H1 (cell line): Measurements from ENCODE around the gene CALML5. TPM values are rescaled to one million over a fixed set of nuclear protein-coding genes. Genes with fewer than 3 reads are reported as not detected.
A peak's percentile ranks its signal among the peaks of the same experiment; 100 is the strongest.

Experiments used
- CTCF ChIA-PET: fragments of 300-600 bp; sonication (Branson Sonifier 250); formaldehyde crosslinking; loops from one replicate; lab custom pipeline; 2021; ENCODE audit not compliant: partially characterized antibody; lab: Charles Lee
- POLR2A ChIA-PET: fragments of 300-600 bp; sonication (Branson Sonifier 250); formaldehyde crosslinking; loops from one replicate; lab custom pipeline; 2021; ENCODE audit warnings: inconsistent platforms; ENCODE audit not compliant: partially characterized antibody; lab: Charles Lee
- DNase-seq, 2 experiments: peaks; one replicate each; pipeline versions ENCODE4 v3.0.0 to v3.0.0-alpha.2; 2010 to 2022; ENCODE audit warnings: low spot score in 2 of 2, low read depth in 1 of 2, mixed read lengths in 1 of 2
- FAIRE-seq: peaks from 2 replicates; lab custom pipeline; 2011; peaks lifted over from hg19 to GRCh38; lab: Jason Lieb, UNC
- H2AFZ ChIP-seq: 2 replicates; pipeline ENCODE4 v1.8.1; 2012; ENCODE audit warnings: low read length, inconsistent platforms
- H2AK5ac ChIP-seq: 2 replicates; pipeline ENCODE4 v1.6.1; 2013; ENCODE audit warnings: low read depth, low read length
- H2BK120ac ChIP-seq: replicated peaks from 2 replicates; pipeline ENCODE3; 2013; ENCODE audit warnings: low read depth, low read length, inconsistent platforms
- H2BK12ac ChIP-seq: 2 replicates; pipeline ENCODE4 v1.6.1; 2013; ENCODE audit warnings: low read depth, low read length
- H2BK15ac ChIP-seq: 2 replicates; pipeline ENCODE4 v1.6.1; 2013; ENCODE audit warnings: low read length
- H2BK20ac ChIP-seq: 2 replicates; pipeline ENCODE4 v1.6.1; 2013; ENCODE audit warnings: low read length
- H2BK5ac ChIP-seq: 2 replicates; pipeline ENCODE4 v1.6.1; 2013; ENCODE audit warnings: low read depth, low read length
- H3K14ac ChIP-seq: 2 replicates; pipeline ENCODE4 v1.6.1; 2013; ENCODE audit warnings: inconsistent platforms; ENCODE audit not compliant: insufficient read length
- H3K18ac ChIP-seq: 2 replicates; pipeline ENCODE4 v1.6.1; 2013; ENCODE audit warnings: low read length; ENCODE audit errors: extremely low read depth
- H3K23ac ChIP-seq: 2 replicates; pipeline ENCODE4 v1.6.1; 2013; ENCODE audit warnings: inconsistent platforms; ENCODE audit not compliant: insufficient read length
- H3K23me2 ChIP-seq: 2 replicates; pipeline ENCODE4 v1.6.1; 2013; ENCODE audit warnings: low read depth, low read length
- H3K27ac ChIP-seq: 2 replicates; pipeline ENCODE4 v1.6.1; 2011; ENCODE audit warnings: low read depth, low read length, inconsistent platforms
- H3K27me3 ChIP-seq, 4 experiments: replicated peaks in 1 of 4; 1 replicate in 1 of 4; 2 replicates in 3 of 4; pipeline versions ENCODE4 v1.6.1 to v1.8.1; 2011 to 2013; ENCODE audit warnings: low read length in 3 of 4, mild to moderate bottlenecking in 3 of 4, inconsistent platforms in 2 of 4, mixed read lengths in 2 of 4, moderate library complexity in 1 of 4; ENCODE audit not compliant: control insufficient read depth in 3 of 4, insufficient read depth in 3 of 4; ENCODE audit errors: extremely low read depth in 1 of 4
- H3K36me3 ChIP-seq, 4 experiments: 2 replicates each; pipeline versions ENCODE4 v1.6.1 to v1.8.1; 2011 to 2013; ENCODE audit warnings: mild to moderate bottlenecking in 4 of 4, low read length in 3 of 4, moderate library complexity in 2 of 4, control low read depth in 1 of 4, inconsistent platforms in 1 of 4; ENCODE audit not compliant: insufficient read depth in 4 of 4, control insufficient read depth in 2 of 4
- H3K4ac ChIP-seq: replicated peaks from 2 replicates; pipeline ENCODE3; 2013; ENCODE audit warnings: low read length, low read depth, mixed read lengths, inconsistent platforms; ENCODE audit not compliant: insufficient read length
- H3K4me1 ChIP-seq, 4 experiments: replicated peaks in 1 of 4; 1 replicate in 1 of 4; 2 replicates in 3 of 4; pipeline versions ENCODE4 v1.6.1 to v1.8.1; 2011 to 2013; ENCODE audit warnings: low read length in 3 of 4, inconsistent platforms in 2 of 4, mixed read lengths in 1 of 4; ENCODE audit not compliant: insufficient read depth in 4 of 4, control insufficient read depth in 3 of 4
- H3K4me2 ChIP-seq, 2 experiments: 2 replicates each; pipeline versions ENCODE4 v1.6.1 to v1.8.1; 2011 to 2013; ENCODE audit warnings: low read depth in 2 of 2, low read length in 2 of 2, control low read depth in 1 of 2, inconsistent platforms in 1 of 2, mild to moderate bottlenecking in 1 of 2; ENCODE audit not compliant: insufficient read depth in 1 of 2
- H3K4me3 ChIP-seq, 4 experiments: fragments of 200-600, 300-600 bp in 1 of 4; sonication (generic), shearing (Covaris generic), sonication (Bioruptor Twin) in 1 of 4; 2 replicates each; pipeline versions ENCODE4 v1.5.1 to v1.8.1; 2011 to 2016; ENCODE audit warnings: low read length in 4 of 4, low read depth in 3 of 4, control low read depth in 2 of 4, inconsistent platforms in 2 of 4, mild to moderate bottlenecking in 2 of 4, mixed read lengths in 1 of 4, moderate library complexity in 1 of 4; ENCODE audit not compliant: insufficient read depth in 2 of 4; ENCODE audit errors: extremely low read depth in 1 of 4
- H3K56ac ChIP-seq: replicated peaks from 2 replicates; pipeline ENCODE3; 2013; ENCODE audit warnings: low read depth, mild to moderate bottlenecking, mixed read lengths, low read length, inconsistent platforms; ENCODE audit not compliant: insufficient read length
- H3K79me1 ChIP-seq: 2 replicates; pipeline ENCODE4 v1.6.1; 2013; ENCODE audit warnings: low read depth, low read length, control low read depth
- H3K79me2 ChIP-seq, 2 experiments: 2 replicates each; pipeline versions ENCODE4 v1.6.1 to v1.8.1; 2012 to 2013; ENCODE audit warnings: low read length in 2 of 2, mild to moderate bottlenecking in 2 of 2, inconsistent platforms in 1 of 2; ENCODE audit not compliant: insufficient read depth in 2 of 2, control insufficient read depth in 1 of 2
- H3K9ac ChIP-seq, 4 experiments: replicated peaks in 1 of 4; 1 replicate in 1 of 4; 2 replicates in 3 of 4; pipeline versions ENCODE4 v1.6.1 to v1.8.1; 2011 to 2013; ENCODE audit warnings: low read depth in 3 of 4, low read length in 3 of 4, control low read depth in 2 of 4, mild to moderate bottlenecking in 2 of 4, moderate library complexity in 2 of 4, inconsistent platforms in 1 of 4; ENCODE audit errors: extremely low read depth in 1 of 4
- H3K9me3 ChIP-seq, 2 experiments: 2 replicates each; pipeline versions ENCODE4 v1.6.1 to v1.8.1; 2012 to 2013; ENCODE audit warnings: mild to moderate bottlenecking in 2 of 2, moderate library complexity in 2 of 2, control low read depth in 1 of 2, inconsistent platforms in 1 of 2, low read depth in 1 of 2, low read length in 1 of 2, mixed read lengths in 1 of 2; ENCODE audit not compliant: insufficient read depth in 2 of 2
- H4K20me1 ChIP-seq, 2 experiments: replicated peaks in 1 of 2; 2 replicates each; pipeline versions ENCODE3 to v1.8.1; 2011 to 2013; ENCODE audit warnings: inconsistent platforms in 2 of 2, low read length in 2 of 2, mild to moderate bottlenecking in 1 of 2; ENCODE audit not compliant: insufficient read depth in 2 of 2, control insufficient read depth in 1 of 2
- H4K5ac ChIP-seq: 2 replicates; pipeline ENCODE4 v1.6.1; 2013; ENCODE audit warnings: low read length, low read depth, mixed read lengths, inconsistent platforms; ENCODE audit not compliant: insufficient read length
- H4K8ac ChIP-seq: 2 replicates; pipeline ENCODE4 v1.8.0; 2013; ENCODE audit warnings: mild to moderate bottlenecking, moderate library complexity, low read length, inconsistent platforms; ENCODE audit not compliant: insufficient read depth; ENCODE audit errors: extremely low read depth
- H4K91ac ChIP-seq: replicated peaks from 2 replicates; pipeline ENCODE3; 2013; ENCODE audit warnings: low read length, mixed read lengths, inconsistent platforms; ENCODE audit not compliant: insufficient read length
- ATF3 ChIP-seq: IDR thresholded peaks from 2 replicates; pipeline ENCODE4 v1.6.1; 2011; ENCODE audit warnings: low read depth, mild to moderate bottlenecking, low read length; ENCODE audit not compliant: insufficient read depth
- E2F6 ChIP-seq: IDR thresholded peaks from 2 replicates; pipeline ENCODE4 v1.6.1; 2012; ENCODE audit warnings: inconsistent platforms
- EGR1 ChIP-seq: IDR thresholded peaks from 2 replicates; pipeline ENCODE4 v1.6.1; 2011; ENCODE audit warnings: low read depth, low read length, borderline replicate concordance
- HDAC6 ChIP-seq: IDR thresholded peaks from one replicate; pipeline ENCODE4 v1.7.1; 2012; ENCODE audit warnings: low read depth, mild to moderate bottlenecking, inconsistent platforms, low read length, moderate library complexity
- POLR2A ChIP-seq, 2 experiments: IDR thresholded peaks; 1 replicate in 1 of 2; 2 replicates in 1 of 2; pipeline ENCODE4 v1.6.1; 2011; ENCODE audit warnings: low read depth in 2 of 2, low read length in 2 of 2, mild to moderate bottlenecking in 2 of 2; ENCODE audit errors: control extremely low read depth in 1 of 2
- POU5F1 ChIP-seq: IDR thresholded peaks from 2 replicates; pipeline ENCODE4 v1.6.1; 2011; ENCODE audit warnings: low read depth, mild to moderate bottlenecking, low read length, moderate library complexity
- RAD21 ChIP-seq, 2 experiments: IDR thresholded peaks in 1 of 2; conservative IDR thresholded peaks in 1 of 2; 2 replicates each; pipeline ENCODE4 v1.6.1; 2011; ENCODE audit warnings: low read depth in 2 of 2, low read length in 2 of 2, improper control_type of control experiment in 1 of 2, inconsistent platforms in 1 of 2, mild to moderate bottlenecking in 1 of 2, moderate library complexity in 1 of 2
- SIRT6 ChIP-seq: IDR thresholded peaks from one replicate; pipeline ENCODE4 v1.7.1; 2012; ENCODE audit warnings: low read length, inconsistent platforms
- SP2 ChIP-seq: IDR thresholded peaks from 2 replicates; pipeline ENCODE4 v1.6.1; 2012; ENCODE audit warnings: mild to moderate bottlenecking, low read length, inconsistent platforms
- TCF12 ChIP-seq: IDR thresholded peaks from 2 replicates; pipeline ENCODE4 v1.6.1; 2011; ENCODE audit warnings: low read depth, mild to moderate bottlenecking, low read length
- WGBS, 2 experiments: shearing (Covaris generic) in 1 of 2; methylation state at CpG; one replicate each; pipeline versions ENCODE4 v1.1.6 to v1.1.7; 2013 to 2015; ENCODE audit warnings: low lambda C conversion rate in 2 of 2, mixed read lengths in 2 of 2, inconsistent platforms in 1 of 2, low coverage in 1 of 2, missing lambda C conversion rate in 1 of 2; ENCODE audit not compliant: insufficient replicate concordance in 2 of 2, insufficient coverage in 1 of 2, insufficient read length in 1 of 2; ENCODE audit errors: extremely low coverage in 1 of 2, missing lambda C conversion rate in 1 of 2; 5-methylcytosine and 5-hydroxymethylcytosine counted together
- polyA plus RNA-seq, 7 experiments: library from polyadenylated mRNA; depleted of rRNA in 3 of 7; stranded (reverse) in 5 of 7; unstranded in 2 of 7; fragments of >200 nt in 5 of 7; fragments of 200-250 nt in 2 of 7; gene quantifications; 1 replicate in 5 of 7; 2 replicates in 1 of 7; 4 replicates in 1 of 7; pipeline versions ENCODE4 v1.2.1 to v1.2.3, GENCODE V29; 2011 to 2013; ENCODE audit warnings: missing spikeins in 2 of 7, mixed read lengths in 2 of 7
- total RNA-seq: library from RNA; stranded (reverse); fragmentation: NEBNext Ultra II Directional; extraction: Animal tissue kit (Norgen Biotek cat#: 25700); gene quantifications from 2 replicates; pipeline ENCODE4 v1.2.1, GENCODE V29; 2021

The CALML5 gene
- total and polyA plus RNA-seq, 2 of the 8 experiments (the other 6 are each of a cell fraction or from before 2014, with no cell fraction given) = not detected

GRCh38 chr10:5468262-5469106, 30.9 kb downstream of the CALML5 start:
- Histone ChIP-seq H2AFZ (no peak overlapping the region), H3K14ac (no peak overlapping the region), H3K4me2 (no peak overlapping the region), H2BK120ac (peak overlapping the region; percentile 13), H3K27ac (no peak overlapping the region), H3K79me1 (no peaks in the 10 kb centered on the region), H3K79me2 (no peaks in the 10 kb centered on the region), H4K5ac (no peak overlapping the region), H3K18ac (peak overlapping the region; percentile 93; the same call in 1 of the 2 replicates), H3K4me3 (no peak overlapping the region), H2BK15ac (peak overlapping the region; percentile 90; the same call in 1 of the 2 replicates), H3K56ac (no peak overlapping the region), H3K23me2 (peaks cover 7% of the 10 kb centered on the region; the same call in 1 of the 2 replicates), H4K8ac (no peak overlapping the region), H2BK5ac (peak overlapping the region; percentile 96; the same call in 1 of the 2 replicates), H3K36me3 (no peaks in the 10 kb centered on the region; a peak in 1 of 8 replicates), H3K4ac (peak overlapping the region; percentile 89), H3K4me1 (peaks cover 8 to 18% (median 14%) of the 10 kb centered on the region in 4 experiments), H3K23ac (no peak overlapping the region), H2AK5ac (peak overlapping the region; percentile 79; the same call in 1 of the 2 replicates), H3K9ac (no peak overlapping the region), H2BK12ac (peak overlapping the region; percentile 94), H4K20me1 (no peaks in the 10 kb centered on the region), H4K91ac (peak overlapping the region; percentile 67), H2BK20ac (peak overlapping the region; percentile 74), H3K27me3 (peaks cover 0 to 4% (median 0%) of the 10 kb centered on the region in 4 experiments; a peak in 1 of 7 replicates), H3K9me3 (peaks cover 20 to 22% of the 10 kb centered on the region in 2 experiments)
- 89% methylated on average over 8 of the region's 8 CpGs; no CpG with 5 or more reads in 1 of the 2 experiments for WGBS, 2 experiments
- POLR2A ChIA-PET = interaction anchor here (1.4 to 4.8 kb wide), 5 partner anchors 9 to 51 kb away, joined by 3 to 44 read pairs (median 3); no protein-coding TSS in a partner anchor
- CTCF ChIA-PET = interaction anchor here (0.8 to 2.2 kb wide), 4 partner anchors 9 to 161 kb away, joined by 3 to 9 read pairs (median 4); no protein-coding TSS in a partner anchor
- DNase-seq (peak in 1 of 2 experiments; percentile 39), FAIRE-seq (no peak)
- TF ChIP-seq TCF12 (no peak), E2F6 (no peak), EGR1 (no peak), SP2 (no peak), POU5F1 (no peak), POLR2A (IDR thresholded peaks at IDR 0.05; ENCODE audit: control extremely low read depth in 1 of 2, low read depth in 2 of 2, low read length in 2 of 2) (no peak), SIRT6 (no peak), HDAC6 (no peak), RAD21 (IDR thresholded peaks at IDR 0.05 in 1 of 2, conservative IDR thresholded peaks at IDR 0.05 in 1 of 2; ENCODE audit: low read depth in 2 of 2, low read length in 2 of 2) (no peak), ATF3 (no peak)
